ENCODE measurements around the gene ASIC5. TPM values are rescaled to one million over a fixed set of nuclear protein-coding genes. Genes with fewer than 3 reads are reported as not detected.
"Not testable (repeated sequence)": the region's sequence is repeated elsewhere in the genome, so short reads cannot be mapped to it uniquely, and the experiment has no call there.

ASIC5 gene
- total and polyA plus RNA-seq, 9 donors: not detected

DNA sequence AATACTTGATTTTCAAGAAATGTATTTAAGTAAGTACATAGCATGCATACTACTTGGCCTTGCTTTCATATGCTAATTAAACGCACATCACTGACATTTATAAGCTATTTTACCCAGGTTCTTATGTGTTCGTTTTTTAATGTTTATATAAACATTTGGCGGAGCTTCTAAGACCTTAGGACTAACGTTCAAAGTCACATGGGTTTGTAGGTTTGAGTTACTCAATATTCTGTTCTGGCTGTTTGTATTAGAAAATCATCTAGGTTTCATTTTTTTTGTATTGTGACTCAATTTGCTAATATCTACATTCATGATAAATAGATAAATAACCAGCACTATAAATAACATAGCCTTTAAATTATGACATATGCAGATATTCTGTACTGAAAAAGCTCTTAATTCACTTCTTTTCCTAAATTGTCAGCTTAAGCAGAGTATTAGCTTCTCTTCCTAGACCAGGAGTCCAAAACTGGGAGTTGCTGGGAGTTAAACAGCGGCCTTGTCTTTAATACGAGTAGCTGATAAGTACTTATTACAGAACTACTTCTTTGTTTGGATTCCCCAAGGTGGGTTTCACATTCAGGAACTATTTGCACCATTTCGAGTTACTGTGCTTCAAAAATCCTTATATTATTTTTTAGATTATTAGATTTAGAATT, 65.3 kb downstream of the ASIC5 start:
- H3K27ac ChIP-seq: no peak overlapping the region
- TF ChIP-seq EP300 (IDR thresholded peaks at IDR 0.05) (no peak), POLR2A (IDR thresholded peaks at IDR 0.05) (no peak)
- TF ChIP-seq, protein P1, sequence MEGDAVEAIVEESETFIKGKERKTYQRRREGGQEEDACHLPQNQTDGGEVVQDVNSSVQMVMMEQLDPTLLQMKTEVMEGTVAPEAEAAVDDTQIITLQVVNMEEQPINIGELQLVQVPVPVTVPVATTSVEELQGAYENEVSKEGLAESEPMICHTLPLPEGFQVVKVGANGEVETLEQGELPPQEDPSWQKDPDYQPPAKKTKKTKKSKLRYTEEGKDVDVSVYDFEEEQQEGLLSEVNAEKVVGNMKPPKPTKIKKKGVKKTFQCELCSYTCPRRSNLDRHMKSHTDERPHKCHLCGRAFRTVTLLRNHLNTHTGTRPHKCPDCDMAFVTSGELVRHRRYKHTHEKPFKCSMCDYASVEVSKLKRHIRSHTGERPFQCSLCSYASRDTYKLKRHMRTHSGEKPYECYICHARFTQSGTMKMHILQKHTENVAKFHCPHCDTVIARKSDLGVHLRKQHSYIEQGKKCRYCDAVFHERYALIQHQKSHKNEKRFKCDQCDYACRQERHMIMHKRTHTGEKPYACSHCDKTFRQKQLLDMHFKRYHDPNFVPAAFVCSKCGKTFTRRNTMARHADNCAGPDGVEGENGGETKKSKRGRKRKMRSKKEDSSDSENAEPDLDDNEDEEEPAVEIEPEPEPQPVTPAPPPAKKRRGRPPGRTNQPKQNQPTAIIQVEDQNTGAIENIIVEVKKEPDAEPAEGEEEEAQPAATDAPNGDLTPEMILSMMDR (IDR thresholded peaks at IDR 0.05): no peak
- no peaks in the 10 kb centered on the region for H3K9me3 ChIP-seq
- no peak for DNase-seq
- H3K36me3 ChIP-seq: no peaks in the 10 kb centered on the region
- no peaks in the 10 kb centered on the region for H3K4me1 ChIP-seq (ENCODE audit: insufficient read depth)
- intact Hi-C loops (cut with DNase I): no loop called here
- no peak overlapping the region for H3K4me3 ChIP-seq
- H3K27me3 ChIP-seq: no peaks in the 10 kb centered on the region
- 79 to 83% (median 81%) methylated on average over 7 of the region's 7 CpGs for WGBS, 3 donors

DNA sequence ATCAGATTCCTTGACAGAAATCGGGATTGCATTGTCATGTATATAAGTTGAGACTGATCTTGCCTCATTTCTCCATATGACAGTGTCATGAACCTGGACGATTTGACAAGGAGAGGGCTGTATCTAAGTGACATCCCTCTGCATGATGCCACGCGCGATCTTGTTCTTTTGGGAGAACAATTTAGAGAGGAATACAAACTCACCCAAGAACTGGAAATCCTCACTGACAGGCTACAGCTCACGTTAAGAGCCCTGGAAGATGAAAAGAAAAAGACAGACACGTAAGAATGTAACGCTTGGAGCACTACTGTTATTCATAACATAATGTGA, 66.3 kb downstream of the ASIC5 start:
- Histone ChIP-seq H3K36me3 (no peaks in the 10 kb centered on the region), H3K27me3 (no peaks in the 10 kb centered on the region), H3K4me1 (ENCODE audit: insufficient read depth) (no peaks in the 10 kb centered on the region), H3K27ac (no peak overlapping the region), H3K9me3 (no peaks in the 10 kb centered on the region), H3K4me3 (no peak overlapping the region)
- DNase-seq: no peak
- TF ChIP-seq, protein P1 (IDR thresholded peaks at IDR 0.05): no peak
- no peak for TF ChIP-seq POLR2A (IDR thresholded peaks at IDR 0.05)
- intact Hi-C loops (cut with DNase I): loop anchor here in 1 of 4 donors (10.0 kb wide), 1 partner anchor 1245 kb away; no protein-coding TSS in a partner anchor
- whole genome bisulfite sequencing, 3 donors: 83 to 91% (median 86%) methylated on average over 8 of the region's 8 CpGs

- no peaks in the 10 kb centered on the region for H3K4me1 ChIP-seq (ENCODE audit: insufficient read depth)
- DNase-seq: no peak
Measured at GRCh38 chr4:155799116-155799793, 66.8 kb downstream of the ASIC5 start.

GRCh38 chr4:155797581-155797980, 68.5 kb downstream of the ASIC5 start:
- H3K4me1 ChIP-seq (ENCODE audit: insufficient read depth); DNase-seq; H3K27ac ChIP-seq; H3K27me3 ChIP-seq; H3K36me3 ChIP-seq; H3K4me3 ChIP-seq; H3K9me3 ChIP-seq: not testable (repeated sequence)
- WGBS, 3 donors: 95 to 98% (median 96%) methylated on average over 4 of the region's 4 CpGs
- intact Hi-C loops (cut with DNase I): loop anchor here in 1 of 4 donors (10.0 kb wide), 1 partner anchor 1247 kb away; no protein-coding TSS in a partner anchor

More at GRCh38 chr4:155799116-155799793, 66.8 kb downstream of the ASIC5 start:
- intact Hi-C loops (cut with DNase I): loop anchor here in 1 of 4 donors (10.0 kb wide), 1 partner anchor 1246 kb away; no protein-coding TSS in a partner anchor
- TF ChIP-seq EP300 (IDR thresholded peaks at IDR 0.05) (no peak), POLR2A (IDR thresholded peaks at IDR 0.05) (no peak)
- TF ChIP-seq, protein P1 (IDR thresholded peaks at IDR 0.05): no peak
- 68 to 71% (median 70%) methylated on average over 5 of the region's 5 CpGs for whole genome bisulfite sequencing, 3 donors
- no peak overlapping the region for H3K4me3 ChIP-seq
- H3K9me3 ChIP-seq: no peaks in the 10 kb centered on the region
- H3K27me3 ChIP-seq: no peaks in the 10 kb centered on the region
- H3K27ac ChIP-seq: no peak overlapping the region
- no peaks in the 10 kb centered on the region for H3K36me3 ChIP-seq

GRCh38 chr4:155795991-155796390, 70.1 kb downstream of the ASIC5 start:
- Histone ChIP-seq H3K27me3 (no peaks in the 10 kb centered on the region), H3K27ac (no peak overlapping the region), H3K36me3 (no peaks in the 10 kb centered on the region), H3K4me3 (no peak overlapping the region), H3K4me1 (ENCODE audit: insufficient read depth) (no peaks in the 10 kb centered on the region), H3K9me3 (no peaks in the 10 kb centered on the region)
- WGBS, 3 donors: 64 to 67% (median 64%) methylated on average over 3 of the region's 3 CpGs
- no peak for DNase-seq
- TF ChIP-seq EP300 (IDR thresholded peaks at IDR 0.05) (no peak), POLR2A (IDR thresholded peaks at IDR 0.05) (no peak)
- TF ChIP-seq, protein P1 (IDR thresholded peaks at IDR 0.05): no peak
- intact Hi-C loops (cut with DNase I): loop anchor here in 1 of 4 donors (10.0 kb wide), 1 partner anchor 1249 kb away; no protein-coding TSS in a partner anchor

Data from ovary (tissue), 9 donors.